SK-N-MC (cell line): ENCODE results near the gene GSK3B.

Experiments
- DNase-seq: peaks from one replicate; pipeline ENCODE4 v3.0.0-alpha.2; 2011; ENCODE audit warnings: low read depth, low spot score
- H3K27ac ChIP-seq: fragments of 200-600 bp; sonication (generic); 2 replicates; pipeline ENCODE4 v1.5.1; 2016; ENCODE audit warnings: mixed run types
- H3K36me3 ChIP-seq: fragments of 200-600 bp; sonication (generic); 2 replicates; pipeline ENCODE4 v1.6.1; 2017; ENCODE audit warnings: antibody characterized with exemption, low read length, mixed read lengths; ENCODE audit not compliant: insufficient read depth
- H3K4me3 ChIP-seq: fragments of 200-600 bp; sonication (generic); 2 replicates; pipeline ENCODE4 v1.5.1; 2016
- H3K9ac ChIP-seq: fragments of 200-600 bp; sonication (generic); 2 replicates; pipeline ENCODE4 v1.8.0; 2017; ENCODE audit warnings: mixed run types, mixed read lengths; ENCODE audit not compliant: insufficient read length
- H3K9me3 ChIP-seq: fragments of 200-600 bp; sonication (generic); 2 replicates; pipeline ENCODE4 v1.6.1; 2017; ENCODE audit warnings: low read depth, mild to moderate bottlenecking, antibody characterized with exemption, low read length, moderate library complexity, mixed read lengths
- EZH2 ChIP-seq: fragments of 200-600 bp; sonication (generic); IDR thresholded peaks from one replicate; pipeline ENCODE4 v1.6.1; 2017; ENCODE audit warnings: antibody characterized with exemption
- FOXP2 ChIP-seq: optimal IDR thresholded peaks from 2 replicates; pipeline ENCODE3; 2011; ENCODE audit warnings: mild to moderate bottlenecking, moderate library complexity; ENCODE audit not compliant: insufficient read depth; ENCODE audit errors: extremely low read length, control extremely low read depth
- POLR2AphosphoS5 ChIP-seq: IDR thresholded peaks from 2 replicates; pipeline ENCODE4 v1.6.1; 2012; ENCODE audit warnings: mild to moderate bottlenecking, low read depth, low read length, borderline replicate concordance

Gene GSK3B

GRCh38 chr3:119825820-119826219, 268.4 kb downstream of the GSK3B start:
- TF ChIP-seq POLR2AphosphoS5 = no peak
- no peak for TF ChIP-seq FOXP2
- TF ChIP-seq EZH2 = no peak
- no peak for DNase-seq
- Histone ChIP-seq H3K27ac (no peak overlapping the region), H3K4me3 (no peak overlapping the region), H3K36me3 (peaks cover 4% of the 10 kb centered on the region; the same call in 1 of the 2 replicates), H3K9me3 (no peaks in the 10 kb centered on the region), H3K9ac (no peak overlapping the region)

GRCh38 chr3:119819806-119820205, 274.4 kb downstream of the GSK3B start:
- no peaks in the 10 kb centered on the region for H3K36me3 ChIP-seq
- H3K27ac ChIP-seq = no peak overlapping the region
- H3K9ac ChIP-seq = no peak overlapping the region
- no peaks in the 10 kb centered on the region for H3K9me3 ChIP-seq
- H3K4me3 ChIP-seq = no peak overlapping the region
- no peak for TF ChIP-seq FOXP2
- no peak for TF ChIP-seq EZH2
- TF ChIP-seq POLR2AphosphoS5 = no peak
- DNase-seq = no peak

GRCh38 chr3:119818937-119819336, 275.3 kb downstream of the GSK3B start:
- Histone ChIP-seq H3K9me3 (no peaks in the 10 kb centered on the region), H3K27ac (no peak overlapping the region), H3K36me3 (no peaks in the 10 kb centered on the region), H3K9ac (no peak overlapping the region), H3K4me3 (no peak overlapping the region)
- TF ChIP-seq FOXP2 = no peak
- DNase-seq = no peak

- Histone ChIP-seq H3K36me3 (no peaks in the 10 kb centered on the region), H3K9me3 (no peaks in the 10 kb centered on the region), H3K27ac (no peak overlapping the region), H3K9ac (no peak overlapping the region), H3K4me3 (no peak overlapping the region)
- DNase-seq = no peak
- no peak for TF ChIP-seq POLR2AphosphoS5
- TF ChIP-seq EZH2 = no peak
- TF ChIP-seq FOXP2 = no peak
These were observed 276.5 kb downstream of the GSK3B start for GRCh38 chr3:119817583-119818363.

GRCh38 chr3:119817071-119817470, 277.2 kb downstream of the GSK3B start:
- no peak overlapping the region for H3K4me3 ChIP-seq
- H3K9me3 ChIP-seq = no peaks in the 10 kb centered on the region
- H3K36me3 ChIP-seq = no peaks in the 10 kb centered on the region
- no peak for DNase-seq
- H3K9ac ChIP-seq = no peak overlapping the region
- no peak overlapping the region for H3K27ac ChIP-seq
- TF ChIP-seq POLR2AphosphoS5 (no peak), EZH2 (no peak), FOXP2 (no peak)

- no peaks in the 10 kb centered on the region for H3K9me3 ChIP-seq
- H3K27ac ChIP-seq = no peak overlapping the region
- no peaks in the 10 kb centered on the region for H3K36me3 ChIP-seq
- no peak overlapping the region for H3K4me3 ChIP-seq
- TF ChIP-seq POLR2AphosphoS5 (no peak), EZH2 (no peak), FOXP2 (no peak)
- DNase-seq = no peak
- H3K9ac ChIP-seq = no peak overlapping the region
These were observed 278.5 kb downstream of the GSK3B start for GRCh38 chr3:119815716-119816115.

GRCh38 chr3:119812491-119813058, 281.7 kb downstream of the GSK3B start:
- no peak for TF ChIP-seq FOXP2
- TF ChIP-seq POLR2AphosphoS5 = no peak
- TF ChIP-seq EZH2 = no peak
- Histone ChIP-seq H3K27ac (no peak overlapping the region), H3K9me3 (no peaks in the 10 kb centered on the region), H3K4me3 (no peak overlapping the region), H3K36me3 (no peaks in the 10 kb centered on the region), H3K9ac (no peak overlapping the region)
- DNase-seq = no peak

GRCh38 chr3:119810018-119810435, 284.2 kb downstream of the GSK3B start:
- Histone ChIP-seq H3K27ac (no peak overlapping the region), H3K9ac (no peak overlapping the region), H3K4me3 (no peak overlapping the region), H3K9me3 (no peaks in the 10 kb centered on the region), H3K36me3 (no peaks in the 10 kb centered on the region)
- no peak for TF ChIP-seq FOXP2
- TF ChIP-seq EZH2 = no peak
- no peak for TF ChIP-seq POLR2AphosphoS5
- DNase-seq = no peak
